Astrocyte (in vitro differentiated cells and primary cell): ENCODE measurements around the gene PLEKHO2.

Experiments
- CTCF ChIP-seq: IDR thresholded peaks from 2 replicates; pipeline ENCODE4 v1.5.1; 2011; ENCODE audit warnings: low read depth, mild to moderate bottlenecking, inconsistent platforms, low read length, moderate library complexity; ENCODE audit not compliant: insufficient read depth
- EZH2 ChIP-seq: IDR thresholded peaks from 2 replicates; pipeline ENCODE4 v1.6.1; 2012; ENCODE audit warnings: mild to moderate bottlenecking, low read length, inconsistent platforms; ENCODE audit not compliant: insufficient read depth

DNA sequence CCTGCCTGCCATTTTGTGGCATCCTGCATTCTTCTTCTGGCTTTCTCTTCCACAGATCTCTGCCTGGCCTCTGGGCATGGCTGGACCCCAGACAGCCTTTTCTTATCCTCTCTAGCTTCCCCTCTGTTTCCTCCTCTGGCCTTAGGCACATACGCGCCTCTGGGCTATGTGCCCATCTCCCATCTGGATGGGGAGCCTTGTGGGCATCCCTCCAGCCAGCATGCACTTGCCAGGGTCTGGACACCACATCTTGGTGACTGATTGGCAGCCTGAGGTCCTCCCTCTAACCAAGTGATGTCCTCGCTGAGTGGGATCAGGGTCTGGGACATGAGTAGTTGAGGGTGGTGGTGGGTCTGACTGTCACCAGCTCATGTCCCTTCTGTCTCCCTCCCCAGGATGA, 12.8 kb downstream of the PLEKHO2 start:
- TF ChIP-seq CTCF (no peak), EZH2 (no peak)
